HepG2 (cell line): ENCODE results near the gene COX6B1. TPM values are rescaled to one million over a fixed set of nuclear protein-coding genes. Genes with fewer than 3 reads are reported as not detected.

Experiments used
- ATAC-seq: fragments of 200-7000 bp; cut with Tn5 transposase; 3 replicates; pipeline ENCODE4 v1.9.1; 2020; ENCODE audit warnings: mild to moderate bottlenecking, moderate library complexity
- BruUV-seq: library from RNA; stranded (reverse); fragments of 400-500 nt; replicated peaks from 2 replicates; lab custom pipeline; 2021; lab: Mats Ljungman, UMichigan
- CTCF ChIA-PET: fragments of 300-600 bp; formaldehyde crosslinking; extraction: SDS; loops from one replicate; lab custom pipeline; 2021; ENCODE audit warnings: low total read pairs, inconsistent platforms, low intra/inter-chr PET ratio; lab: Yijun Ruan, JAX
- POLR2A ChIA-PET: fragments of 350-600 bp; sonication (Branson Sonifier 250); formaldehyde crosslinking; loops from one replicate; lab custom pipeline; 2020; ENCODE audit warnings: antibody characterized with exemption, inconsistent platforms; lab: Yijun Ruan, JAX
- DNase-seq: peaks from one replicate; pipeline ENCODE4 v3.0.0-alpha.2; 2015; ENCODE audit warnings: low spot score
- FAIRE-seq: peaks from 3 replicates; lab custom pipeline; 2011; peaks lifted over from hg19 to GRCh38; lab: Jason Lieb, UNC
- H2AFZ ChIP-seq: one replicate; pipeline ENCODE4 v1.6.1; 2011; ENCODE audit warnings: low read length, inconsistent platforms
- H3K27ac ChIP-seq: fragments of 300-600 bp; 3 replicates; pipeline ENCODE4 v1.8.0; 2011; ENCODE audit warnings: mixed run types, mild to moderate bottlenecking, mixed read lengths, low read length, inconsistent platforms; ENCODE audit not compliant: insufficient read depth; ENCODE audit errors: extremely low read length
- H3K27me3 ChIP-seq, 2 experiments: fragments of 200-600 bp in 1 of 2; 2 replicates in 1 of 2; 3 replicates in 1 of 2; pipeline versions ENCODE4 v1.6.0 to v1.8.0; 2011; ENCODE audit warnings: low read length in 2 of 2, mild to moderate bottlenecking in 2 of 2, moderate library complexity in 2 of 2, inconsistent platforms in 1 of 2; ENCODE audit not compliant: insufficient read depth in 2 of 2, control insufficient read depth in 1 of 2
- H3K36me3 ChIP-seq, 2 experiments: fragments of 200-600 bp in 1 of 2; replicated peaks in 1 of 2; 2 replicates in 1 of 2; 3 replicates in 1 of 2; pipeline versions ENCODE4 v1.5.1 to v1.8.0; 2011; ENCODE audit warnings: low read length in 2 of 2, inconsistent platforms in 1 of 2; ENCODE audit not compliant: insufficient read depth in 2 of 2, control insufficient read depth in 1 of 2
- H3K4me1 ChIP-seq: 2 replicates; pipeline ENCODE4 v1.5.1; 2012; ENCODE audit warnings: low read length, inconsistent platforms; ENCODE audit not compliant: insufficient read depth
- H3K4me2 ChIP-seq: 2 replicates; pipeline ENCODE4 v1.6.0; 2011; ENCODE audit warnings: low read depth, low read length, inconsistent platforms
- H3K4me3 ChIP-seq, 3 experiments: fragments of 200-600 bp in 1 of 3; sonication (generic), shearing (Covaris generic) in 1 of 3; replicated peaks in 1 of 3; 2 replicates each; pipeline ENCODE4 v1.5.1; 2011 to 2016; ENCODE audit warnings: low read length in 3 of 3, inconsistent platforms in 2 of 3, low read depth in 2 of 3, mild to moderate bottlenecking in 2 of 3, control low read depth in 1 of 3, mixed read lengths in 1 of 3; ENCODE audit not compliant: insufficient read depth in 1 of 3
- H3K79me2 ChIP-seq: one replicate; pipeline ENCODE4 v1.6.1; 2011; ENCODE audit warnings: low read length, inconsistent platforms; ENCODE audit not compliant: insufficient read depth
- H3K9ac ChIP-seq: 2 replicates; pipeline ENCODE4 v1.6.0; 2011; ENCODE audit warnings: mild to moderate bottlenecking, low read depth, low read length, inconsistent platforms; ENCODE audit not compliant: insufficient read depth
- H3K9me3 ChIP-seq: 2 replicates; pipeline ENCODE4 v1.5.1; 2012; ENCODE audit warnings: mild to moderate bottlenecking, low read length
- H4K20me1 ChIP-seq: 2 replicates; pipeline ENCODE4 v1.6.0; 2011; ENCODE audit warnings: inconsistent platforms, mild to moderate bottlenecking, low read length, moderate library complexity; ENCODE audit not compliant: insufficient read depth
- ELF1 ChIP-seq: sonication (generic); formaldehyde crosslinking; IDR thresholded peaks from 2 replicates; pipeline ENCODE4 v1.4.0; 2020; ENCODE audit warnings: missing genetic modification reagents
- FOXA1 ChIP-seq, 2 experiments: fragments of 450-650 bp in 1 of 2; sonication (generic) in 1 of 2; formaldehyde crosslinking in 1 of 2; IDR thresholded peaks; 2 replicates each; pipeline versions ENCODE4 v1.4.0 to v1.6.1; 2016 to 2020; ENCODE audit warnings: missing genetic modification reagents in 1 of 2
- KDM4B ChIP-seq: sonication (generic); formaldehyde crosslinking; IDR thresholded peaks from 2 replicates; pipeline ENCODE4 v1.4.0; 2020; ENCODE audit warnings: missing genetic modification reagents
- PATZ1 ChIP-seq: sonication (generic); formaldehyde crosslinking; IDR thresholded peaks from 2 replicates; pipeline ENCODE4 v1.4.0; 2020; ENCODE audit warnings: missing genetic modification reagents
- PCBP2 ChIP-seq: fragments of 200-400 bp; formaldehyde crosslinking; optimal IDR thresholded peaks from 2 replicates; pipeline ENCODE3; 2018; ENCODE audit warnings: low read length, low read depth; ENCODE audit not compliant: poor library complexity, severe bottlenecking
- PRDM4 ChIP-seq: sonication (generic); formaldehyde crosslinking; IDR thresholded peaks from 2 replicates; pipeline ENCODE4 v1.9.0; 2021; ENCODE audit warnings: missing genetic modification reagents, borderline replicate concordance
- RFXANK ChIP-seq: IDR thresholded peaks from 2 replicates; pipeline ENCODE4 v1.6.1; 2016
- SSRP1 ChIP-seq: IDR thresholded peaks from 2 replicates; pipeline ENCODE4 v1.6.1; 2016; ENCODE audit warnings: control low read depth
- TAF1 ChIP-seq: sonication (generic); formaldehyde crosslinking; IDR thresholded peaks from 2 replicates; pipeline ENCODE4 v1.4.0; 2020; ENCODE audit warnings: missing genetic modification reagents
- TAF15 ChIP-seq: fragments of 200-400 bp; formaldehyde crosslinking; IDR thresholded peaks from one replicate; pipeline ENCODE4 v1.6.1; 2018; ENCODE audit warnings: mild to moderate bottlenecking, low read depth, low read length; ENCODE audit not compliant: poor library complexity, severe bottlenecking
- ZNF317 ChIP-seq: sonication (generic); formaldehyde crosslinking; IDR thresholded peaks from 2 replicates; pipeline ENCODE4 v1.5.0; 2020; ENCODE audit warnings: mild to moderate bottlenecking, missing genetic modification reagents
- ZNF446 ChIP-seq: sonication (generic); formaldehyde crosslinking; IDR thresholded peaks from 2 replicates; pipeline ENCODE4 v1.5.0; 2020; ENCODE audit warnings: mild to moderate bottlenecking, missing genetic modification reagents
- ZNF563 ChIP-seq: sonication (generic); formaldehyde crosslinking; IDR thresholded peaks from 2 replicates; pipeline ENCODE4 v1.8.0; 2022; ENCODE audit warnings: mild to moderate bottlenecking, moderate library complexity, missing genetic modification reagents
- ZNF772 ChIP-seq: sonication (generic); formaldehyde crosslinking; IDR thresholded peaks from 2 replicates; pipeline ENCODE4 v1.5.0; 2020; ENCODE audit warnings: mild to moderate bottlenecking, missing genetic modification reagents
- ZNF792 ChIP-seq: IDR thresholded peaks from 2 replicates; pipeline ENCODE4 v1.6.1; 2016
- WGBS: methylation state at CpG from one replicate; pipeline ENCODE4 v1.1.6; 2017; ENCODE audit warnings: low lambda C conversion rate; 5-methylcytosine and 5-hydroxymethylcytosine counted together
- in situ Hi-C: cut with HindIII; loops from 2 replicates; pipeline ENCODE4 v1.10.0; 2017; ENCODE audit warnings: low pct_unique_long_range_greater_than_20kb; ENCODE audit not compliant: extremely low pct_ligation_motif_present
- intact Hi-C: fragments of 100-400 bp; cut with micrococcal nuclease; formaldehyde crosslinking; loops from one replicate; pipeline ENCODE4 v1.10.0; 2022; ENCODE audit not compliant: unreplicated experiment
- polyA plus RNA-seq, 8 experiments: library from polyadenylated mRNA; depleted of rRNA in 3 of 8; stranded (reverse) in 7 of 8; unstranded in 1 of 8; fragments of >200 nt; fragmentation: Illumina TruSeq in 4 of 8; extraction: Trizol in 4 of 8; gene quantifications; 2 replicates each; pipeline versions ENCODE4 v1.2.1 to v1.2.3, GENCODE V29; 2011 to 2016; ENCODE audit warnings: low read depth in 4 of 8, missing spikeins in 1 of 8, mixed read lengths in 1 of 8; ENCODE audit not compliant: insufficient read depth in 1 of 8
- total RNA-seq, 5 experiments: library from RNA; depleted of rRNA; stranded (reverse); fragments of >200 nt; fragmentation: Illumina TruSeq; extraction: Trizol; gene quantifications; 2 replicates each; pipeline ENCODE4 v1.2.3, GENCODE V29; 2016; ENCODE audit warnings: low read depth in 1 of 5
- TF ChIP-seq, protein P1 (sequence below): sonication (generic); formaldehyde crosslinking; conservative IDR thresholded peaks from 2 replicates; pipeline ENCODE4 v1.4.0; 2020; ENCODE audit warnings: missing genetic modification reagents

Gene COX6B1
- total and polyA plus RNA-seq, 2 of the 13 experiments (the other 11 are each of a cell fraction or from before 2014, with no cell fraction given) = 481 to 487 TPM

- TF ChIP-seq ZNF792 (0 out of 2 replicates have a peak, but pooled peaks have one; percentile 44), ZNF772 (CRISPR knock-in tag) (no peak), PATZ1 (CRISPR knock-in tag) (0 out of 2 replicates have a peak, but pooled peaks have one; percentile 27), TAF1 (peak; percentile 67; the same call in 1 of the 2 replicates), ELF1 (CRISPR knock-in tag) (peak; percentile 66; the same call in 1 of the 2 replicates), FOXA1 (IDR thresholded peaks at IDR 0.05) (no peak), FOXA1 (CRISPR knock-in tag; IDR thresholded peaks at IDR 0.05) (peak; percentile 39; the same call in 1 of the 2 replicates)
- TF ChIP-seq, protein P1, sequence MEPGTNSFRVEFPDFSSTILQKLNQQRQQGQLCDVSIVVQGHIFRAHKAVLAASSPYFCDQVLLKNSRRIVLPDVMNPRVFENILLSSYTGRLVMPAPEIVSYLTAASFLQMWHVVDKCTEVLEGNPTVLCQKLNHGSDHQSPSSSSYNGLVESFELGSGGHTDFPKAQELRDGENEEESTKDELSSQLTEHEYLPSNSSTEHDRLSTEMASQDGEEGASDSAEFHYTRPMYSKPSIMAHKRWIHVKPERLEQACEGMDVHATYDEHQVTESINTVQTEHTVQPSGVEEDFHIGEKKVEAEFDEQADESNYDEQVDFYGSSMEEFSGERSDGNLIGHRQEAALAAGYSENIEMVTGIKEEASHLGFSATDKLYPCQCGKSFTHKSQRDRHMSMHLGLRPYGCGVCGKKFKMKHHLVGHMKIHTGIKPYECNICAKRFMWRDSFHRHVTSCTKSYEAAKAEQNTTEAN (CRISPR knock-in tag) = 0 out of 2 replicates have a peak, but pooled peaks have one; percentile 51
Measured at GRCh38 chr19:35612559-35613321, 35.4 kb upstream of the COX6B1 start, which contains the start of gene HAUS5 (continued).

DNA sequence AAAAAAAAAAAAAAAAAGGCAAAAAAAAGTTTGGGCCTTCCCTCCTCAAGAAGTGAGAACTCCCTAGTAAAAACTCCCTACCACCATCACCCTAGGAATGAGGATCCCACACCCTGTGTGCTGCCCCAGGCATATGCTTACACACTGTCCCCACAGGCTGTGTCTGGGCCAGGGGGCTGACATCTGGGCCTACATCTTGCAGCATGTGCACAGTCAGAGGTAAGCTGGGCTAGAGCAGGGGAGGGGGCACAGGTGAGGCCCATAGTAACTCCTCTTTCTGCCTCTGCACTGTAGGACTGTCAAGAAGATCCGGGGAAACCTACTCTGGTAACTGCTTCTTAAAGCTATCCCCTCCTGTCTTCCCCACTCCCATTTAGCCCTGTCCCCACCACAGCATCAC, 34.5 kb upstream of the COX6B1 start:
- 100% methylated on average over 1 of the region's 1 CpG for WGBS
- FAIRE-seq (no peak), ATAC-seq (no peak), DNase-seq (no peak)
- Histone ChIP-seq H3K36me3 (peaks cover 3 to 17% of the 10 kb centered on the region in 2 experiments; a peak in 3 of 5 replicates), H3K4me1 (peaks cover 24% of the 10 kb centered on the region), H3K9me3 (no peaks in the 10 kb centered on the region), H2AFZ (no peak overlapping the region), H4K20me1 (no peaks in the 10 kb centered on the region), H3K27me3 (no peaks in the 10 kb centered on the region; a peak in 1 of 5 replicates), H3K4me3 (no peak overlapping the region), H3K9ac (no peak overlapping the region), H3K27ac (no peak overlapping the region), H3K79me2 (no peaks in the 10 kb centered on the region), H3K4me2 (peak overlapping the region; percentile 100)
- ChIA-PET POLR2A (interaction anchor here (1.4 kb wide), 1 partner anchor 15 kb away, joined by 4 read pairs; the partner anchor contains the start of gene RBM42), CTCF (no interaction called here)
- TSS peak; percentile 59 for BruUV-seq
- intact Hi-C loops (loop anchor here (10.0 kb wide), 1 partner anchor 59 kb away; no protein-coding TSS in a partner anchor), in situ Hi-C loops (no loop called here)
- TF ChIP-seq ZNF446 = no peak
- TF ChIP-seq ZNF317 = no peak
- TF ChIP-seq KDM4B = no peak
- TF ChIP-seq ZNF563 (CRISPR knock-in tag) = no peak
- no peak for TF ChIP-seq PCBP2
- TF ChIP-seq TAF15 = no peak
- no peak for TF ChIP-seq RFXANK
- no peak for TF ChIP-seq SSRP1 (CRISPR knock-in tag)
- TF ChIP-seq PRDM4 (CRISPR knock-in tag) = no peak
